GM12878 (cell line): ENCODE data around the gene ASTL. TPM values are rescaled to one million over a fixed set of nuclear protein-coding genes. Genes with fewer than 3 reads are reported as not detected.

ENCODE experiments used
- ATAC-seq: fragments of 200-7000 bp; cut with Tn5 transposase; 3 replicates; pipeline ENCODE4 v1.9.1; 2020; ENCODE audit warnings: mild to moderate bottlenecking, moderate library complexity
- BruUV-seq: library from RNA; stranded (reverse); fragments of 400-500 nt; replicated peaks from 2 replicates; lab custom pipeline; 2021; lab: Mats Ljungman, UMichigan
- CTCF ChIA-PET: fragments of 300-600 bp; sonication (Branson Sonifier 250); formaldehyde crosslinking; extraction: SDS; loops from one replicate; lab custom pipeline; 2021; ENCODE audit warnings: inconsistent platforms; lab: Yijun Ruan, JAX
- POLR2A ChIA-PET: fragments of 350-600 bp; formaldehyde crosslinking; extraction: SDS; loops from one replicate; lab custom pipeline; 2021; ENCODE audit warnings: inconsistent platforms; lab: Charles Lee
- RAD21 ChIA-PET: fragments of 300-600 bp; sonication (Branson Sonifier 250); formaldehyde crosslinking; loops from one replicate; lab custom pipeline; 2023; ENCODE audit warnings: antibody characterized with exemption; ENCODE audit not compliant: unreplicated experiment; lab: Charles Lee
- SMC1A ChIA-PET: fragments of 300-600 bp; sonication (Branson Sonifier 250); formaldehyde crosslinking; loops from one replicate; lab custom pipeline; 2023; ENCODE audit not compliant: unreplicated experiment, uncharacterized antibody; lab: Charles Lee
- DNase-seq: peaks from one replicate; pipeline ENCODE4 v3.0.0-alpha.2; 2011; ENCODE audit warnings: low read depth, low spot score
- FAIRE-seq: peaks from 3 replicates; lab custom pipeline; 2011; peaks lifted over from hg19 to GRCh38; lab: Jason Lieb, UNC
- H2AFZ ChIP-seq: 2 replicates; pipeline ENCODE4 v1.6.0; 2011; ENCODE audit warnings: low read depth, low read length, control low read depth; ENCODE audit not compliant: control insufficient read depth
- H3K27ac ChIP-seq: 2 replicates; pipeline ENCODE4 v1.5.1; 2011; ENCODE audit warnings: control low read depth; ENCODE audit not compliant: control insufficient read depth, insufficient read depth
- H3K27me3 ChIP-seq, 2 experiments: replicated peaks in 1 of 2; 2 replicates each; pipeline versions ENCODE4 v1.6.0 to v1.6.1; 2011; ENCODE audit warnings: low read length in 1 of 2; ENCODE audit not compliant: control insufficient read depth in 2 of 2, insufficient read depth in 2 of 2
- H3K36me3 ChIP-seq, 2 experiments: 2 replicates each; pipeline ENCODE4 v1.5.1; 2011; ENCODE audit warnings: low read length in 1 of 2; ENCODE audit not compliant: control insufficient read depth in 2 of 2, insufficient read depth in 2 of 2
- H3K4me1 ChIP-seq: 2 replicates; pipeline ENCODE4 v1.6.1; 2011; ENCODE audit warnings: mild to moderate bottlenecking, low read length, moderate library complexity, mixed read lengths; ENCODE audit not compliant: control insufficient read depth, insufficient read depth
- H3K4me2 ChIP-seq: 2 replicates; pipeline ENCODE4 v1.6.0; 2011; ENCODE audit warnings: control low read depth; ENCODE audit not compliant: control insufficient read depth, insufficient read depth
- H3K4me3 ChIP-seq: fragments of 200-600 bp; sonication (generic); 2 replicates; pipeline ENCODE4 v1.5.1; 2016
- H3K79me2 ChIP-seq: 2 replicates; pipeline ENCODE4 v1.6.0; 2011; ENCODE audit warnings: low read length; ENCODE audit not compliant: control insufficient read depth, insufficient read depth
- H3K9ac ChIP-seq: 2 replicates; pipeline ENCODE4 v1.8.0; 2011; ENCODE audit warnings: low read length, control low read depth, mixed read lengths; ENCODE audit not compliant: control insufficient read depth, insufficient read depth
- H3K9me3 ChIP-seq: replicated peaks from 3 replicates; pipeline ENCODE4 v1.5.1; 2011; ENCODE audit warnings: mild to moderate bottlenecking, low read length; ENCODE audit not compliant: control insufficient read depth, insufficient read depth
- H4K20me1 ChIP-seq: 2 replicates; pipeline ENCODE4 v1.6.0; 2011; ENCODE audit not compliant: control insufficient read depth, insufficient read depth
- ASH2L ChIP-seq: fragments of 300-600, 200-600 bp; sonication (generic); IDR thresholded peaks from 2 replicates; pipeline ENCODE4 v1.6.1; 2017; ENCODE audit warnings: low read depth, mild to moderate bottlenecking, borderline replicate concordance
- BACH1 ChIP-seq: fragments of 450-650 bp; IDR thresholded peaks from 2 replicates; pipeline ENCODE4 v1.6.1; 2017; ENCODE audit warnings: mild to moderate bottlenecking, borderline replicate concordance
- FOXM1 ChIP-seq: IDR thresholded peaks from 2 replicates; pipeline ENCODE4 v1.6.1; 2012; ENCODE audit warnings: low read depth, mild to moderate bottlenecking, inconsistent platforms, low read length, moderate library complexity
- HCFC1 ChIP-seq: fragments of 150-350 bp; IDR thresholded peaks from 2 replicates; pipeline ENCODE4 v1.6.1; 2014; ENCODE audit warnings: low read length
- NR2F1 ChIP-seq: fragments of 450-650 bp; conservative IDR thresholded peaks from 2 replicates; pipeline ENCODE4 v1.6.1; 2017; ENCODE audit warnings: mild to moderate bottlenecking
- PAX5 ChIP-seq: IDR thresholded peaks from 2 replicates; pipeline ENCODE4 v1.6.1; 2011; ENCODE audit warnings: low read depth, low read length, borderline replicate concordance
- PBX3 ChIP-seq: IDR thresholded peaks from 2 replicates; pipeline ENCODE4 v1.6.1; 2011; ENCODE audit warnings: mild to moderate bottlenecking, low read depth, low read length, moderate library complexity; ENCODE audit not compliant: insufficient replicate concordance
- RAD21 ChIP-seq: IDR thresholded peaks from 2 replicates; pipeline ENCODE4 v1.6.1; 2011; ENCODE audit warnings: mild to moderate bottlenecking, low read depth, low read length, moderate library complexity; ENCODE audit not compliant: insufficient read depth
- RCOR1 ChIP-seq: conservative IDR thresholded peaks from 2 replicates; pipeline ENCODE4 v1.6.1; 2012; ENCODE audit warnings: low read depth, low read length, improper control_type of control experiment
- SMAD5 ChIP-seq: IDR thresholded peaks from 2 replicates; pipeline ENCODE4 v1.6.1; 2016; ENCODE audit warnings: antibody characterized with exemption, low read depth
- ZZZ3 ChIP-seq: IDR thresholded peaks from 2 replicates; pipeline ENCODE4 v1.6.1; 2011; ENCODE audit warnings: low read depth; ENCODE audit not compliant: control insufficient read depth, insufficient read length
- WGBS: methylation state at CpG from one replicate; pipeline ENCODE4 v1.1.6; 2016; ENCODE audit warnings: low lambda C conversion rate; ENCODE audit not compliant: insufficient replicate concordance, insufficient coverage; ENCODE audit errors: missing lambda C conversion rate; 5-methylcytosine and 5-hydroxymethylcytosine counted together
- in situ Hi-C: fragments of 300-500 bp; cut with MboI; formaldehyde crosslinking; loops from 9 replicates; pipeline ENCODE4 v1.14.3; 2018; ENCODE audit warnings: mixed read lengths
- intact Hi-C: fragments of 100-400 bp; cut with micrococcal nuclease; formaldehyde crosslinking; loops from one replicate; pipeline ENCODE4 v1.14.2; 2022; ENCODE audit not compliant: unreplicated experiment
- polyA plus RNA-seq, 11 experiments: library from polyadenylated mRNA; depleted of rRNA in 4 of 11; unstranded in 6 of 11; stranded (reverse) in 5 of 11; fragments of >200 nt; fragmentation: Nextera tagmentation in 4 of 11; fragmentation: Illumina TruSeq in 1 of 11; extraction: Ambion mirVana in 4 of 11; extraction: Trizol in 1 of 11; gene quantifications; 1 replicate in 1 of 11; 2 replicates in 10 of 11; pipeline versions ENCODE4 v1.2.1 to v1.2.3, GENCODE V29; 2011 to 2016; ENCODE audit warnings: inconsistent platforms in 2 of 11, missing spikeins in 2 of 11, low read depth in 1 of 11
- total RNA-seq, 4 experiments: library from RNA; depleted of rRNA in 3 of 4; stranded (reverse); fragments of >200 nt in 3 of 4; fragmentation: Illumina TruSeq in 1 of 4; extraction: Trizol in 1 of 4; gene quantifications; 2 replicates each; pipeline versions ENCODE4 v1.2.1 to v1.2.3, GENCODE V29; 2013 to 2021

Gene ASTL
- total and polyA plus RNA-seq, 10 of the 15 experiments (the other 5 are each of a cell fraction or from before 2014, with no cell fraction given): 0.18 to 1.0 (median 0.38) TPM; not detected in 4

DNA sequence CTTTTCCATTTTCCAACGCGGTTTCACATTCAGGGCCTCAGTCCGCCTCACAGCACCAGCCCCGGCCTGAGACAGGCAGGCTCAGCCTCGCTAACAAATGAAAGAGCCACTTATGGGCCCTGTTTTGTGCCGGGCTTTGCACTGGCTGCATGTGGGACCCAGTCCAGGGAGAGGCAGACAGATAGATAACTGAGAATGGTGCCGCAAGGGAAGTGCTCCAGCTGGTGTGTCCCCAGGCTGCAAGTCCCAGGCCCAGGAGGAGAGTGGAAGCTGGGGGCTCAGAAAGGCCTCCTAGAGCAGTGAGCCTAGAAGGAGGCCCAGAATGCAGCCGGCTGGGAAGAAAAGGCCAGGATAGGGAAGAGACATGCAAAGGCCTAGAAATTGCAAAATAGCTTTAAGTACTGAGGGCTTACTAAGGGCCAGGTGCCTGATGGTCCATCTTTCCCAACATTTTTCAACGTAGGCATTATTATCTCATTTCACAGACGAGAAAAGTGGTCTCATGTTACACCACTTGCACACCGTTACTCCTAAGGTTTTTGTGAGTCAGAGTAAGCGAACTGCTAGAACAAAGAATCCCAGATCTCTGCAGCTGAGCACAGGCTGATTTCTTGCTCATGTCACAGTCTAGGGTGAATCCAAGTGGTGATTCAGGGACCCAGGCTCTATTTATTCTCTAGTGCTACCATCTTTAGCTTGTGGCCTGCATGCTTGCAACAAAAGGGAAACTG lies 47.9 kb downstream of the ASTL start:
- FAIRE-seq: no peak

More for the DNA sequence above, 47.9 kb downstream of the ASTL start:
- DNase-seq: no peak
- H3K9me3 ChIP-seq: no peaks in the 10 kb centered on the region
- TF ChIP-seq PAX5 (no peak), SMAD5 (no peak), ZZZ3 (no peak), HCFC1 (no peak), PBX3 (no peak), RAD21 (no peak), FOXM1 (no peak), ASH2L (no peak), BACH1 (no peak), RCOR1 (no peak), NR2F1 (no peak)
- RAD21 ChIA-PET: no interaction called here
- H4K20me1 ChIP-seq: no peaks in the 10 kb centered on the region
- POLR2A ChIA-PET: no interaction called here
- H3K4me1 ChIP-seq: no peaks in the 10 kb centered on the region
- no TSS peak for BruUV-seq
- no peak overlapping the region for H3K4me3 ChIP-seq
- H2AFZ ChIP-seq: no peak overlapping the region
- H3K36me3 ChIP-seq: no peaks in the 10 kb centered on the region
- no peak overlapping the region for H3K4me2 ChIP-seq
- no peaks in the 10 kb centered on the region for H3K79me2 ChIP-seq
- H3K9ac ChIP-seq: no peak overlapping the region
- CTCF ChIA-PET: no interaction called here
- intact Hi-C loops (no loop called here), in situ Hi-C loops (no loop called here)
- H3K27ac ChIP-seq: no peak overlapping the region
- ATAC-seq: no peak
- 33% methylated on average over 12 of the region's 12 CpGs for WGBS
- no peaks in the 10 kb centered on the region; a peak in 1 of 4 replicates for H3K27me3 ChIP-seq
- SMC1A ChIA-PET: no interaction called here
